Stimulated activated CD4-positive, alpha-beta T cell treated with anti-CD3 and anti-CD28 coated beads, Interleukin-1b, Interleukin-23, amount 100 ng/mL, for 1 hour (primary cell): Measurements from ENCODE around the gene PRKCA.
A peak's percentile ranks its signal among the peaks of the same experiment; 100 is the strongest.

Source experiments
- DNase-seq, 2 donors: peaks; one replicate each; pipeline ENCODE4 v3.0.0-alpha.2; 2020; ENCODE audit warnings: low read depth in 2 of 2

PRKCA gene

GRCh38 chr17:66654106-66654740, 351.8 kb downstream of the PRKCA start:
- DNase-seq, result no peak

DNA sequence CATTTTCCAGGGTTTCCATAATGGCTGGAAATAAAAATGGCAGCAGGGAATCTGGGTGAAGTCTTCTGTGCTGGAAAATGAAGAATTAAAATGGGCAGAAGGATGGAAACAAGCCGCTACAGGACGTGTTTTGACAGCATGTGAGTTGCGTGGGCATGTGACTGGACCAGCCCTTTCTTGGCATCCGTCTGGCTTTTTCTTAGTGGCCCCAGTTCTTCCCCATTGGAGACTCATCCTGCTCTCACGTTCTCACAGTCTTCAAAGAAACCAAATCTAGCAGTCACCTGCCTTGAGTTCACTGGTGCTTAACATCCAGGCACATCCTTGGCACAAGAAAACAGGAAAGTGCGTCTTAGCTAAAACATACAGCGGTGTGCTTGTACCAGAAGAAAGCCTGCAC, 352.4 kb downstream of the PRKCA start:
- no peak for DNase-seq

DNA sequence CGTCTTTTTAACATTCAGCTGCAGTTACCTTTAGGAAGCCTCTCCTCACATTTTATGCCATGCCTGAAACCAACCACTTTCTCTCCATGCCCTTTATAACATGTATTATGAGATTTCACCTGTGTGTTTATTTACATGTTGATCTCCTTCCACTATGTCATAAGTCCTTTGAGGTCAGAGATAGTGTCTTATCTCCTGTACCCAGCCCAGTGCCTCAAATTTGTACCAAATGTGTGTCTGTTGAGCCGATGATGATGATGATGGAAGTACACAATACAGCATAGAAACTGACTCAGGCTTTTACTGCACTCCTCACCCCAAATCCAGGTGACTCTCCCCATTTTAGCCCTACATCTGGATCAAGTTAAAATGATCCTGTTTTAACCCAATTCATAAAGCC, 353.0 kb downstream of the PRKCA start:
- DNase-seq, result no peak

DNA sequence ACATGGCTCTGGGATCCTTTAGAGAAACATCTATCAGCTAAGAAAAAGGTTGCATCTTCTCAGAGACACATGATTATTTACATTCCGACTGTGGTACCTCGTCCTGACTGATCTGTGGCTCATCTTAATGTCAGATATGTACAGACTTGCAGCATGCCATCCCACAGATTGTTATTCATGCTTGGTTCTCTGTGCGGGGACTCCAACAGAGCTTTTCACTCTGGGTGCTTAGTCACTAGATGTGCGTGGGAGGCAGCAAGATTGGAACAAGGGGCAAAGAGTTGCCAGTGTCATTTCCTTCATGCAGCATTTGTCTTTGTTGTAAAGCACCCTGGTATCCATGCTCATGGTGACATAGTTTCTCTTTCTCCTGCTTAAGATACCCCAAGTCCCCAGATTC, 353.4 kb downstream of the PRKCA start:
- DNase-seq, result peak in 1 of 2 donors; percentile 23

- DNase-seq, result no peak
Observed at GRCh38 chr17:66661411-66662256, 359.2 kb downstream of the PRKCA start.

DNA sequence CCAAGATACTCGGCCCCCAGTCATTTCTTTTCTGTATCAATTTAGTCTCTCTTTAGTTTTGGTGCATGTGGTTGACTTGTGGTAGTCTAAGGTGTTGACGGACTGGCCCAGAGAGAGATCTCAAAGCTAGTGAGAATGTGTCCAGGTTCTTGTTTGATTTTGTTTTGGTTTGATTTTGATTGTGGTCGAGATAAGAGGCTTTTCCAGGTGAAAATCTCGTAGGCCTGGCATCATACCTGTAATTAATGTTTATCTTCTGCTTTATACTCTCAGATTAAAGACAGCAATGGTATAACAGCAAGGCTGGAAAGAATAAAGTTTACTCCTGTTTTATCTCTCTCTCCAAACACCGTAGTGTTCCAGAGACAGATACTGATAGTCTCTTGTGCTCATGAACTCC, 360.1 kb downstream of the PRKCA start:
- no peak for DNase-seq

DNA sequence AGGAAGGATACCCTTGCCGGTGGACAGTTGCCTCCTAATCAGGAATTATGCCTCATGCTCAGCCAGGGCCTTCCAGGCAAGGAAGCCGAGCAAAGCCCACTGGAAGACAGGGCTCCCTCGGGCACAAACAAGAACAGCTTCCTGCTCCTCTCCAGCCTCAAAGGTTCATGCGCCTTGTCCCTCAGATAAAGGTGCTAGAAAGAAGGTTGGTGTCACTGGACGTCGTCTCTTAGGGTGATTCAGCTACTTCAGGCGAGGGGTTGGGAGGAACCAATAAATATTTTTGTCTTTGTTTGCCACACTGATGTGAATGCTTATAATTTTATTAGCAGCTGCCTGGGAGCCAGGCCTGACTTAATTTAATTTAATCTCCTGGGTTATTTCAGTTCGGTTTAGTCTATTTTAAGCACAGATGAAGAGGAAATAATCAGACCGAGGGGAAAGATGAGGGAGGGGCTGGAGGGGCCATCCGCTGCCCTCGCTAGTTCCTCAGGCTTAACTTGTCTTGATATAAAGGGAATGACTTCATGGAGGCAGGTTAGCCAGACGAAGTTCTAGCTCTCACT, 360.7 kb downstream of the PRKCA start:
- no peak for DNase-seq

DNA sequence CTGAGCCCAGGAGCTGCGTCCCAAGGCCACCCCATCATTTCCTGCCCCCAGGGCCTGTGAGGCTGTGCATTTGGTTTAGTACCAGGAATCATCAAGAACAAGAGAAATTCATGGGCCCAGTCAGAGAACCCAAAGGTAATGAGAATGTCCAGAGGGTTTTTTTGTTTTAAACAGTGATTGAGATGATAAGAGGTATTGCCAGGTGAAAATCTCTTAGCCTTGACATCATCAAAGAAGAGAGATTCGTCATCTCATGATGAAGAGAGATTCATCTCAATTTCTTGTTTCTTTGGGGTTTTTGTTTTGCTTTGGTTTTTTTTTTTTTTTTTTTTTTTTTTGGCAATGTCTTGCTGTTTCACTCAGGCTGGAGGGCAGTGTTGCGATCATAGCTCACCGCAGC, 361.9 kb downstream of the PRKCA start:
- DNase-seq, result no peak

- no peak for DNase-seq
Observed at GRCh38 chr17:66665194-66665593, 362.8 kb downstream of the PRKCA start.

DNA sequence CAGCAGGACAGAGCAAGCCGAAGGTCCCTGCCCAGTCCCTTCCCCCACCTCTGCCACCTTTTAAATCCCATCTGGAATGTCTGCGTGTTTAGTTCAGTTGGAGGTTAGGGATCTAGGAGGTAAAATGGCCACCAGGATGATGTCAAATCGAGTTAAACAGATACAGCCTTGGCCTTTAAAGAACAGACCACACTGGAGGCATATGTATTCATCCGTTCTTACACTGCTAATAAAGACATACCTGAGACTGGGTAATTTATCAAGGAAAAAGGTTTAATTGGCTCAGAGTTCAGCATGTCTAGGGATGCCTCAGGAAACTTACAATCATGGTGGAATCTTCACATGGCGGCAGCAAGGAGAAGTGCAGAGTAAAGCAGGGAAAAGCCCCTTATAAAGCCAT, 364.7 kb downstream of the PRKCA start:
- no peak for DNase-seq

- DNase-seq, result peak in 1 of 2 donors; percentile 30
Observed at GRCh38 chr17:66667491-66668030, 365.1 kb downstream of the PRKCA start.

- DNase-seq, result no peak
Observed at GRCh38 chr17:66670206-66670605, 367.8 kb downstream of the PRKCA start.

GRCh38 chr17:66671156-66671555, 368.7 kb downstream of the PRKCA start:
- no peak for DNase-seq

DNA sequence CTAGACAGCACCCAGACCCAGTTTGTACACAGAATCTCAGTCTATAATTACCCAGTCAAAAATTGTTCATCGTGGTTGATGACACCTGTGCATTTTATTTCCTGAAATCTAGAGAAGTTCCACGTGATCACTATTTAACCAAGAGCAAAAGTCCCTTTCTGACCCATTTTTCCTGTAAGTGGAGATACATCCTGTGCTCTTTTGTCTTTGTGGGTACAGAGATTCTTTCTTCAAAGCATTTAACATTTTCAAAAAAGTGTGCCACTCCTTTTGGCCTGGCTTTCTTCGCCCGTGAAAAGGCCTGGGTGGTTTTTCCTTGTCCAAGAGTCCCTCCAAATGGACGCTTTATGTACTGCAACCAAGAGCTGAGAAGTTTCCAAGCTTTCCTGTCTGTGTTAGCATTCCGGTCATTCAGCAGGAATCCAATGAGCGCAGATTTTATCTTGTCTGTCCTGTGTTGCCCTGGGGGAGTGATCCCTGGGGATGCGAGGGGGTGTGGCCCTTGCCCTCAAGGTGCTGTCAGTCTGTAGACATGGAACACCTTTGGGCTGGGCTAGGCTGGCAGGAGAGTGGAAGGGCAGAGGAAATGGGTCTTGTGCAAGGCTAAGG, 371.4 kb downstream of the PRKCA start:
- peak in 1 of 2 donors; percentile 10 for DNase-seq

- no peak for DNase-seq
Observed at GRCh38 chr17:66675273-66675990, 373.0 kb downstream of the PRKCA start.

DNA sequence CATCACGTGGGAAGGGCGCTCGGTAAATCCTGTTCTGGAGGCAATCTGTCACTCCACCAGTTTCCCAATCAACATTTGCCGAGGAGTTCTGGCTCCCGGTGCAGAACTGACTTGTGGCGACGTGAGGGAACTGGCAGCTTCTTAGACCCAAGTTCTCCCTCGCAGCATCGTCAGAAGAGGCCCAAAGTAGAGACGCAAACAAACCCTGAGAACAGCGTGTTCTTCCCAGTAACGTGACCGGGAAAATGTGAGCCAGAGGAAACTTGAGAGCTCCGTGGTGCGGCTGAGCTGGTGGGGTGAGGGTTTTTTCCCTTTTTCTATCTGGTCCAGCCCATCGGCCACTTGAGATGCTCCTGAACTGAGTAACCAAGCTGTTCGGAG, 373.6 kb downstream of the PRKCA start:
- no peak for DNase-seq

DNA sequence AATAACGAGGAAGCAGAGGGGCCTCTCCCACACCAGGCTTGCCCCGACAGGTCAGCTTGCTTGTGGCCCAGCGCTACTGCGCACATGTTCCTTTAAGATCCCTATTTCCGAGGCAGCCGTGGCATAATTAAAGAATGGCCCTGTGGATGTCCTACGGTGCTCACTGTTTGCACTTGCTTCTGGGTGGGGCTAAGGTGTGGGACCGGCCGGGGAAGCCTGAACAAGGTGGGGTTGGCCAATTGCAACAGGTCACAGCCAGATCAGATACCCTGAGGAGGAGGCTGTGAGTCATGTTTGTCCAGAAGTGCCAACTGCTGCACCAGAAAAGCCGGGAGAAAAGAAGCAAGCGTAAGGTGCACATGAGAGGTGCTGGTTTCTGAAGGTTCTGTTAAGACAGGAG, 374.0 kb downstream of the PRKCA start:
- no peak for DNase-seq

GRCh38 chr17:66677201-66677981, 375.0 kb downstream of the PRKCA start:
- DNase-seq, result no peak

- DNase-seq, result no peak
Observed at GRCh38 chr17:66678061-66678460, 375.6 kb downstream of the PRKCA start.

GRCh38 chr17:66678827-66679226, 376.4 kb downstream of the PRKCA start:
- no peak for DNase-seq
